HG03103 (cell line): Measurements from ENCODE around the gene SGIP1.
A peak's percentile ranks its signal among the peaks of the same experiment; 100 is the strongest.

Experiments used
- ATAC-seq: cut with Tn5 transposase; IDR thresholded peaks from one replicate; pipeline ENCODE4 v1.9.1; 2021; ENCODE audit warnings: low read depth; ENCODE audit not compliant: unreplicated experiment

SGIP1 gene

GRCh38 chr1:66598670-66599069 is 64.7 kb downstream of the SGIP1 start:
- no peak for ATAC-seq

DNA sequence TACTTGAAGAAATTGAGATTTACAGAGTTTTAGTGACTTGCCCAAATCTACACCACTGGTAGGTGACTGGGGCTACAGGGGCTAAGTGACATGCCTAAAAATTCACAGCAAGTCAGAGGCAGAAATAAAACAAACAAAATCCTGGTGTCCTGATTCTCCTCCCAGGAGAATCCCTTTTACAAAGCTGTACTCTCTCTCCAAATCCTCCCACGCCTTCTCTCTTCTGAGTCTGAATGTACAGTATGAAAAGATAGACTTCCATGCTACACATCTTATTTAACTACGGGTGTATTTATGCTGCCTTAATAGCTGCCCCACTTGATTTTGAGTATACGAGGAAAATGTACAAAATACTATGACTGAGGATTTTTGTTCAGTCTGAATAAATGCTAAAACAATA is 65.4 kb downstream of the SGIP1 start:
- ATAC-seq = no peak

- ATAC-seq = no peak
These were observed 66.2 kb downstream of the SGIP1 start for GRCh38 chr1:66599899-66600737.

DNA sequence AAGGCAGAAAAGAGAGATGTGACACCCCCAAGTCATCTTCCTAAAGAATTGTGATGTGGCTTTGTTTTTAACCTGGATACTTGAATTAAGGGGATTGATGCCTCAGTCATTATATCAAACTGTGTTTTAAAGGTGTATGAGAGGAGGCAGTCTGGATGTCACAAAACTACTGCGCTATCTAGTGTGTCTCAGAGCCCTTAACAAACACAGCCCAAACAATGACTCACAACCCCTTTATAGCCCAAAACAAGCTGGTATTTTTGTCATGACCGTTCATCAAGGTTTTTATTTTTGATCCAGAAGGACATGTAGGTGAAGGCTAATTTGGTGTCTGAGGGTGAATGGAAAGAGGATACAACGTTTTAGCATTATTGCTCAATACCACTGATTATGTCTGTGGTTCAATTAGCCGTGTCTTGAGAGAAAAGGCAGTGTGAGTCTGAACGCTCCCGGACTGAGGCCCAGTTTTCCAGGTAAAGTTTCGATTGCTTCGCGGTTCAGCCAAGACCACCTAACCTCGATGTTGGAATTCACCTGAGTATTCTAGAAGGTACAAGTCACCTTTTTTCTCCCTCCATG is 71.6 kb downstream of the SGIP1 start:
- ATAC-seq = no peak

DNA sequence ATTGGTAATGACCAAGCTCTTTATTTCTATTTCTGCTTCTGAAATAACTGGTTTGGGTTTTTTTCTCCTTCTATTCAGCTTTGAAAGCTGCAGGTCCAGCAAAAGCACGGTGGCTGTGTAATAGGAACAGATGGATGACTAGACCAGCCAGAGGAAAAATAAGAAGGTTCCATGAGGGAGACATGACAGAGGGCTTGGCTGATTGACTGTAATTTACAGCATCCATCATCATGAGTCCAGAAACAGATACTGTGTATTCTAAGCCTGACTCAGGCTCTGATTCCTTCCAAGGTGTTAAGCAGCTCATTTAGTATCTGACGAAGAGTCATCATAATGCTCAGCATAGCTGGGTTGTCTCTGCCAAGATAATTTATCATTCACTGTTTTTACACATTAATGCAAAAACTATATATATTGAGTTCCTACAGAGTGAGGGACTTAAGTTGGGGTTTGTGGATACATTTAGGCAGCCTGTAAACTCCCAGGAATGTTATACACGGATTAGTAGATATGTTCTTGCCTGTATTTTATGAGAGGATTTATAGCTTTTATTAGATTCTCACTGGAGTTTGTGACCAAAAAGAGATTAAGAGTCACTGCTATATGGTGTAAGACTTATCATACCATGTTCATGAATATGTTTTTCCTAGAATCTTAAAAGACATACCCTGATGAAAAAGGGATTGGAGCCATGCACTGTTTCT is 72.6 kb downstream of the SGIP1 start:
- ATAC-seq = no peak

DNA sequence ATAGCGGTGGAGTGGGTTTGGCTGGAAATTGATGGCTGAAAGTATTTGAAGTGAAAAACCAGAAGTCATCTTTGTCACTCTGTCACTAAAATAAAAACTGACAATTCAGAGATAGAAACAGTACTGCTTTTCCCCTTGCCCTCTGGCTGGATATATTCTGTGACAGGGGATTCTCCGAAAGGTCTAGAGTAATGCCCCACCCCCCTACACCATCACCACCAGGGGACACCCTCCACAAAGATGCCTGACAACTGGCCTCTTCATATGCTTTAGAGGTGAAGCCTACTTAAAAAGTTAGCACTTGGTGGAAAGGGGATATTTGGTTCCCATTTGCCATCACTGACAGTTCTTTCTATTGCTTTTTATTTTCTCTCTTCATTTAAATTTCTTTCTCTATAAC is 73.5 kb downstream of the SGIP1 start:
- no peak for ATAC-seq

DNA sequence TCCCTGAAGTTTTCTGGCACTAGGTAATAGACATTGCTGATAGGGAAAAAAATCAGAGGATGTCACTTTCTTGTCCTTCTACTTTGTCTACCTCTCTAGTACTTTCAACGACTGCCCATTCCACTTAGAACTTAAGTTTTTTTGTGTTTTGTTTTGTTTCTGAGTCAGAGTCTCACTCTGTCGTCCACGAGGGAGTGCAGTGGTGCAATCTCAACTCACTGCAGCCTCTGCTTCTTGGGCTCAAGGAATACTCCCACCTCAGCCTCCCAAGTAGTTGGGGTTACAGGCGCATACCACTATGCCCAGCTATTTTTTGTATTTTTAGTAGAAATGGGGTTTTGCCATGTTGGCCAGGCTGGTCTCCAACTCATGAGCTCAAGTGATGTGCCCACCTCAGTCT is 79.2 kb downstream of the SGIP1 start:
- ATAC-seq = no peak

DNA sequence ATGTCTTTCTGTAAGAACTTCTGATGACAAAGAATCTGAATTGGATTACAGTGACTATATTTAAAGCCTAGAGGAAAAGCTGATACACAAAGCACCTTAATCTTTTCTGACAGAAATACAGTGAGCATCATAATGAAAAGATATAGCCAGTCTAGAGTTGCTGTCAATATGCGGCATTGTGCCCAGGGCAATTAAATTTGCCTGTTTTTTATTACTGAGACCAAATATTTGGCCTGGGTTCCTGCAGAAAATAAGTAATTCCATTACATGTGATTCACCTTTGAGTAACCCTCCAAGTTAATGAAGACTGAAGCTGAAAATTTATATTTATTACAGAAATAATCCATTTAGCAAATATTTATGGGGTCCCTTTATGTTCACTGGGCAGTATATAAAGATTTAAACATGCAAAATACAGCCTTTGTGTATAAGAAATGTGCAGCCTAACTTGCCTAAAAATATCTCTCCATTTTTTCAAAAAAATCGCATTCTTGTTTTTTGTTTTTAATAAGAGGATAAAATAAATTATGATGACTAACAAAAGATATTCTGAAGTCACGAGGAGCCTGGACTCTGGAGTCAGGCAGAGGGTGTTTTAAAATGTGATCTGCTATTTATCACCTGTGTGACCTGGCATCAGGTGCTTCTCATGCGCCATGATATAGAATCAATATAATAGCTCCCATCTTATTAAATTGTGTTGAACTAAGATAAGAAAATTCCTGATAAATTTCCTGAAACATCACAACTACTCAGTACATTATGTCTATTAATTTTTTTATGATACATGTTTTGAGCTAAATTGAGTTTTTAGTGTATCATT is 83.6 kb downstream of the SGIP1 start:
- ATAC-seq = no peak

DNA sequence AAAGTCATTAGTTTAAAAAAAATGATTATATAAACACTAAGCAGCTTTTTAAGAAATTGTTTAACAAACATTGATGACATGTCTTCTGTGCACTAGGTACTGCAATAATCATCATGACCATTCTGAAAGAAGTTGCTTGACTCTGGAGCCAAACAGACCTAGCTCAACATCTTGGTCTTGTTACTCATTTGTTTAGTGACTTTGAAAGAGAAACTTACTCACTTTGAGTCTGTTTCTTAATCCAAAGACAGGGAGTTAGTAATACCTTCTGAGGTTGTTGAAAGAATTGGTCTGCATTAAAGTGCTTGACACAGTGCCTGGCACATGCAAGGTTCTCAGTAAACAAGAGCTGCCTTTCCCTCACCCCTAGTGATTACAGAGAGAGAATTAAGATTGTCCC is 84.4 kb downstream of the SGIP1 start:
- no peak for ATAC-seq

DNA sequence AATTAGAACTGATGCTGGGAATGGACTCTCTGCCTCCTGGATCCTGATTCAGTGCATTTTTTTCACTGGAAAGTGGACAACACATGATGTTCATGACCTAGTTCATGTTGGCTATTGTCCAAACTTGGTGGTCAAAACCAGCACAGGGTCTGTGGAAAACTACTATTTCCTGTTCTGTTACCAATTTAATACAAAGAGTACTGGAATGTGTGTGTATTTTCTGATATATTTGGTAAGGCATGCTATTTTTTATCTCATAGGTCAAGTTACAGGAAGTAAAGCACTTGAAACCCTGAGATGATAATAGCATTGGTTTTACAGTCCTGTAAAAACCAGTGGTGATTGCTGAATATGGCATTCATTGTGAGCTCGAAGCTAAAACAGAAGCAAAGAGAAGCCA is 89.9 kb downstream of the SGIP1 start:
- no peak for ATAC-seq

- ATAC-seq = no peak
These were observed 90.6 kb downstream of the SGIP1 start for GRCh38 chr1:66624412-66625060.

DNA sequence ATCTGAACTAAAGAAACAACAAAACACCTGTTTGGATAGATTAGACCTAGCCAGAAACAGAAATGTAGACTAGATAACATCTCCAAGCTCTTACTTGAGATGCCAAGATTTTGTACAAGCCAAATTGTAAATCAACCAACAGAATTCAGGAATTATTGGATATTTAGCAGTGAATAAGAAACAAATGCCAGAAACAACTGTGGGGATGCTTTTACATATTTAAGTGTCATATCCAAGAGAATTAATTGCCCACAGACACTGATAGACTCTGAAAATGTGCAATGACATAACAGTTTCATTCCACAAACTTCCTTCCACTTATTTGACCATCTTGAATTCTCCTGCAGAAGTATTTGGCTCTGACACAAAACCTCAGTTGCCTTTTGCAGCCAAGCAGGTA is 92.3 kb downstream of the SGIP1 start:
- ATAC-seq = no peak

DNA sequence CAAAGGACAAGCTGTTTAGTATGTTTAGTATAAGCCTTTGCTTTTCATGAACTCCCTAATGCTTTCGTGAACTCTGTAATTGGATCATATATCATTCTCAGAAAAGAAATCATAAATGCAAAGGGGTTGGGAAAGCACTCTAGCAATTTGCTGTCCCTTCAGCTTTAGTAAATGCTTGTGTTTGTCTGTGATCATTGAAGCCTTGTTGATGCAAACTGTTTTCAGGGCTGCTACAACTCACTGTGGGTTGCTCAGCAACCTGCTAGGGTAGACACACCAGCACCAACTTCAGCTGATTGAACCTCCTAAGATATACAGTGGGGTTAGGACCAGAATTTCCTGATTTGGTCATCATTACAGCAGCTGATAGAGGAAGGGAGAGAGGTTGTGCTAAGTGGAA is 95.0 kb downstream of the SGIP1 start:
- ATAC-seq = no peak

- ATAC-seq = no peak
These were observed 99.2 kb downstream of the SGIP1 start for GRCh38 chr1:66633159-66633558.

DNA sequence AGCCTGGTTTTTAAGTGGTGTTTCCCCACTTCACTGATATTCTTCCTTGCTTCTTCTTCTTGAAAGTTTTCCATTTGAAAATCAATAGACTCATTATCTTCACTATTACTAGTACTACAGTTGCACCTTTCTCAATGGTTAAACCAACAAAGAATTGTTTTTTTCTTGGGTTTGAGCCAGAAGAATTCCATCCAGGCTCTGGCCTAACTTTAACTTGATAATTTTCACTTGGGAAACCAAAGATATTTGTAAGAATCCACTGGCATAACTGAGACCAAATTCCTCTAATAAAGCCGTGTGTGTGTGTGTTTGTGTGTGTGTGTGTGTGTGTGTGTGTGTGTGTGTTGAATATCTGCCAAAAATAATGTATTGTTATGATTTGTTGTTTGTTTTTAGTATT is 103.2 kb downstream of the SGIP1 start:
- no peak for ATAC-seq

DNA sequence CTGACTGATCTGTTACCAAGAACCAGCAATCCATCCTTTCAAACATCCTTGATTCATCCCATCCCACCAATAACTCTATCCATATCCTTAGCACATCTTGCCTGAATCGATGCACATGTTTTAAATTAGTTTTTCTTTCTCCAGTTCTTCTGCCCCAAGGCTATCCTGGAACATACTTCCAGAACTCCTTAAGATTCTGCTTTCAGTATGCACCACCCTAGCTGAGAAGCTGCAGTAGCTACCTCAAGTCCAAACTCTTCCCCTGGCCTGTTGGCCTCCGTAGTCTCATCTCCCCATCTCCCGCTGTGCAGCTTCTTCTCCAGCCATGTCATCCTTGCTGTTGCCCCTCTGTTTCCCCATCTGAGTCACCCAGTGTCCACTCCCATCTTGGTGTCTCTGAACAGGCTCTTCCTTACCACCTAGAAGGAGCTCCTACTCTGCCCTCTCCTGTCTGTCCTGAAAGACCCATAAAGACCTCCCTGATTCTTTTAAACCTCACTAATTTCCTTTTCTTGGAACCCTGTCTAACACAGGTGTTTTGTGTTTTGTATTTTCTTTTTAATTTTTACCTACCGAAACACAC is 108.0 kb downstream of the SGIP1 start:
- ATAC-seq = no peak

GRCh38 chr1:66642992-66643391 is 109.0 kb downstream of the SGIP1 start:
- ATAC-seq = no peak

DNA sequence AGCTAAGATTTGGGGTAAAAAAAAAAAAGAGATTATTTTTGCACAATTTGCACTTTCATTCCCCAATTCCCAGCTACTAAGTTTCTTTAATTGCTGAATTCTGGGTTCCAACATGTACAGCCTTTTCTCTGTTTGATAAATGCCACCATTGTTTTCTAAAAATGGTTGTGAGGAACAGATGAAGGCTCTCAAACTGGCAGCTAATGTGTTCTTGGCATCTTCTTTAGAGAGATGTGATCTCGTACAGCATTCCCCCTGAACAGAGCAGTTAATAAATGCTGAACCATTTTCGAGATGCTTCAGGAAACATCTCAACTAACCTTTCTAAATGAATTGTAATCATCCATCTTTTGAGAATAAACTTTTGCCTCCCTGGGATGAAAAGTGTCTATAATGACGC is 110.4 kb downstream of the SGIP1 start:
- ATAC-seq = no peak

DNA sequence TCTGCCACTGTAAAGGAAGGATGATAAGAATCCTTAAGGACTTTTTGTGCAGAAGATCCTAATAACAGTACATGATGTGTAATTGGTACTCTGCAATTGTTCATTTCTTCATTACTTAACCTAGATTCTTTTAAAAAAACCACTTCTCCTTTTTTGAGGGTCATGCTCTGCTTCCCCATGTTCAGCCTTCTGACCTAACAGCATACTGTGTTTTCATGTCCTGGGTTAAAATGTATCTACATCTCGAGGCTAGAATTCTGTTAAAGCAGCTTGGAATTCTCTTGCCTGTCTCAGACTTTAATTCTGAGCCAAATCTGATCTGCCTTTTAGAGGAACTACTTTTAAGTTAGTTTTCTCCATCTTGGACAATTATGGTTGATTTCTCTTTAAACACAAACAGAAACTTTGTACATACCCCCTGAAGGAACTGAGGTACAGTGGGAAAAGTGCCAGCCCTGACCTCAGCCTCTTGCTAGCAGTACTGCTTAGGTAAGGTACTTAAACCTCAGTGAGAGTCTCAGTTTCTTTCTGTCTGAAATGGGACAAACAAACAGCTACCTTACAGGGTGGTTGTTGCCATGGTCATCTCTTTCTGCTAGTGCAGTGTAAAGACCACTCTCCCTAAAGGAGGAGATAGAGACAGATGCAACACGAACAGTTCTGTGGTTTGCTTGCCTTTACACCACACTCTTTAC is 115.1 kb downstream of the SGIP1 start:
- ATAC-seq = peak; percentile 92

DNA sequence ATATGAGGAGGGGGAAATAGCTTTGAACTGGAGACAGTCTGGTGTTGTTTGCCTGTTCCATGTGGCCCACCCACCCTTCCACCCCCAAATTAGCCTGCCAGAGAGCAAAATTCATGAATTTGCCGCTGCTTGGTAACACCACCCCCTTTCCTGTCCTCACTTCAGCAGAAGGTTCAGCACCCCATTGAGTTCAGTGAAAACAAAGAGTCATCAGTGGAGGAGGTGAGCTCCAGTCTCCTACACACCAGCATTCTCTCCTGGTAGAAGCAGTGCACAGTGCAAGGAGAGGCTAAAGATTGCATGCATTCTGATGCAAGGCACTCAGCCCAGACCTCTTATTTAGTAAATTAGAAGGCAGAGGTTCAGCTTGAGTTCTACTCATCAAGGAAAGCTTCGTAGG is 118.6 kb downstream of the SGIP1 start:
- no peak for ATAC-seq
